VCaP (cell line): ENCODE results near the gene SMG7.

Source experiments
- H3K27ac ChIP-seq: fragments of 450-650 bp; 2 replicates; pipeline ENCODE4 v1.5.1; 2017
- TF ChIP-seq, protein P1 (sequence below): fragments of 450-650 bp; conservative IDR thresholded peaks from 2 replicates; pipeline ENCODE4 v1.5.1; 2017; ENCODE audit warnings: mild to moderate bottlenecking, moderate library complexity

SMG7 gene

DNA sequence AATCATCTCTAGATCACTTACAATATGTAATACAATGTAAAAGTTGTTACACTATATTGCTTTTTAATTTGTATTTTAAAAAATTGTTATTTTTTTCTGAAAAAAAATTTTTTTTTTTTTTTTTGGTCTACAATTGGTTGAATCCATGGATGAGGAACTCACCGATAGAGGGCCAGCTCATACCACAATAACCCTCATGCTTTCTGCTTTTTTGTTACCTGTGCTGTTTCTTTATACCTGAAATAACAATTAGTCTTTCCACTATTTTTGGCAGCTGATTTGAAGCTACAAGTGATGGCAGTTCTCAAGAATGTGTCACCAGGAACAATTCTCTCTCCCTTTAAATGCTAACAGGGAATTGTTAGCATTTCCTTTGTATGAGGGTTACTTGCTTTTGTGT, 12.0 kb downstream of the SMG7 start:
- TF ChIP-seq, protein P1, sequence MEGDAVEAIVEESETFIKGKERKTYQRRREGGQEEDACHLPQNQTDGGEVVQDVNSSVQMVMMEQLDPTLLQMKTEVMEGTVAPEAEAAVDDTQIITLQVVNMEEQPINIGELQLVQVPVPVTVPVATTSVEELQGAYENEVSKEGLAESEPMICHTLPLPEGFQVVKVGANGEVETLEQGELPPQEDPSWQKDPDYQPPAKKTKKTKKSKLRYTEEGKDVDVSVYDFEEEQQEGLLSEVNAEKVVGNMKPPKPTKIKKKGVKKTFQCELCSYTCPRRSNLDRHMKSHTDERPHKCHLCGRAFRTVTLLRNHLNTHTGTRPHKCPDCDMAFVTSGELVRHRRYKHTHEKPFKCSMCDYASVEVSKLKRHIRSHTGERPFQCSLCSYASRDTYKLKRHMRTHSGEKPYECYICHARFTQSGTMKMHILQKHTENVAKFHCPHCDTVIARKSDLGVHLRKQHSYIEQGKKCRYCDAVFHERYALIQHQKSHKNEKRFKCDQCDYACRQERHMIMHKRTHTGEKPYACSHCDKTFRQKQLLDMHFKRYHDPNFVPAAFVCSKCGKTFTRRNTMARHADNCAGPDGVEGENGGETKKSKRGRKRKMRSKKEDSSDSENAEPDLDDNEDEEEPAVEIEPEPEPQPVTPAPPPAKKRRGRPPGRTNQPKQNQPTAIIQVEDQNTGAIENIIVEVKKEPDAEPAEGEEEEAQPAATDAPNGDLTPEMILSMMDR = no peak
- no peak overlapping the region for H3K27ac ChIP-seq

DNA sequence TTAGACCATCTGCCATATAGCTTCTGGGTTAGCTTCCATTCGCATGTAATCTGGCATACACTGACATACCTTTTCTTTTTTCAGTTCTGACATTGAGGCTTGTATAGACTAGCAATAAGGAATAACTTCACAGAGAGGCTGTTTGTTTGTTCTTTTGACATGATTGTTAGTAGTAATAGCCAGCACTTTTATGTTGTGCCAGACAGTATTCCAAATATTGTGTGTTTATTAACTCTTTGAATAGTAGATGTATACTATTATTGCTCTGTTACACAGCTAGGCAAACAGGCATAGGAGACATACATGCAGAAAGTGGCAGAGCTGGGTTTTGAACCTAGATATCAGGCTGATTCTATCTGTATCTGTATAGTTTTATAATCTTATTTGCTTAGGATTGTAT, 12.6 kb downstream of the SMG7 start:
- TF ChIP-seq, protein P1 = no peak

DNA sequence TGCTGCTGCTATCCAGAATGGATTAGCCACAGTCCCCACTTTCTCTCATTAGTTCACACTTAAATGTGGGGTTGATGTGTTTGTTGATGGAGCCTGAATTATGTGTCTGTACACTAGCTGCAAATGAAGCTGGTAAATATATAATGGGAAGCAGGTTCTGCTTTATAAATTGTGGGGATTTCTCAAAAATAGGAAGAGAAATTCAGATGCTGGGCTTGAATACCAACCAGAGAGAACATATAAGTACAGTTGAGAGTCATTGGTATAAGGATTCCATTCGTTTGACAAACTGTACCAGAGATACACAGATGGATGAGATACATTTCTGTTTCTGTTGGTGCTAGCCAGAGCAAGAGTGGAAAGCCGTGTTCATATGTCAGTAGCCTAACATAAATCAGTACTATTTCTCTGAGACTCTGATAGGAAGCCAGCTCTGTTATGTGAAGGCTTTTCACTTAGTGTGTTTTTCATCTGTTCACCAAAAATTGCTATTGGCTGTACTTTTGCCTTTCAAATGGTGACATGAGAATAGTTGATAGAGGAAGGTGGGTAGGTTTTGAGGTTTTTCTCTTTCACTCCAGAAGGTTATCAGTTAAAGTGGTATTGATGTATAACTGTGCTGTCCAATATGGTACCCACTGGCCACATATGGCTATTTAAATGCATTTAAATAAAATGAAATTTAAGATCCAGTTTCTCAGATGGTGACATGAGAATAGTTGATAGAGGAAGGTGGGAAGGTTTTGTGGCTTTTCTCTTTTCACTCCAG, 15.6 kb downstream of the SMG7 start:
- no peak overlapping the region for H3K27ac ChIP-seq
- TF ChIP-seq, protein P1 = no peak

More for the DNA sequence above, 12.6 kb downstream of the SMG7 start:
- H3K27ac ChIP-seq = no peak overlapping the region

DNA sequence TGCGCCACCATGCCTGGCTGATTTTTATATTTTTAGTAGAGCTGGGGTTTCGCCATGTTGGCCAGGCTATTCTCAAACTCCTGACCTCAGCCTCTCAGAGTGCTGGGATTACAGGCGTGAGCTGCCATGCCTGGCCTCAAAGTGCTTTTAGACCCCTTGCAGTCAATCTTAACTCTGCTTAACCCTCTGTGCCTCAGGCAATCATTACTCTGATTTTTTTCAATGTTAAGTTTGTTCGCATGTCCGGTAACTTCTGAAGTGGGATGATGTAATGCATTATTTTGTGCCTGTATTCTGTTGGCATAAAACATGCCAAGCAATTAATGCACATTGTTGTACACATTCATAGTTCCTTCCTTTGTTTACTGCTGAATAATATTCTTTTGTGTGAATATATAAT, 18.6 kb downstream of the SMG7 start:
- TF ChIP-seq, protein P1 = no peak

DNA sequence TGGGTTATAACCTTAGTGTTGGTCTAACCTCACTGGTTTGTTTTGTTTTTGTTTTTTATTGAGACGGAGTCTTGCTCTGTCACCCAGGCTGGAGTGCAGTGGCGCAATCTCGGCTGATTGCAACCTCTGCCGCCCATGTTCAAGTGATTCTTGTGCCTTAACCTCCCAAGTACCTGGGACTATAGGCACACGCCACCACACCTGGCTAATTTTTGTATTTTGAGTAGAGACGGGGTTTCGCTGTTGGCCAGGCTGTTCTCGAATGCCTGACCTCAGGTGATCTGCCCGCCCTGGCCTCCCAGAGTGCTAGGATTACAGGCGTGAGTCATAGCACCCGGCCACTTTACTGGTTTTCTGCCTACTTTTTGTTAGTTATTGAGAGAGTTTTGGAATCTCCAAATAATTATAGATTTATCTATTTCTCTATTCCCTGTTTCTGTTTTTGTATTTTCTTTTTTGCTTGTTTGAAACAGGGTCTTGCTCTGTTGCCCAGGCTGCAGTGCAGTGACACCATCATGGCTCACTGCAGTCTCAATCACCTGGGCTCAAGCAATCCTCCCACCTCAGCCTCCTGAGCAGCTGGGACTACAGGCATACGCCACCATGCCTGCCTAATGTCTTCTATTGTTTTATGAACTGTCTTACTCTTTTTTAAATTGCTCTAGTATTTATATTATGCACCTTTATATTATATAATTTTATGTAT, 21.4 kb downstream of the SMG7 start:
- no peak overlapping the region for H3K27ac ChIP-seq
- TF ChIP-seq, protein P1 = no peak

More for the DNA sequence above, 18.6 kb downstream of the SMG7 start:
- no peak overlapping the region for H3K27ac ChIP-seq

DNA sequence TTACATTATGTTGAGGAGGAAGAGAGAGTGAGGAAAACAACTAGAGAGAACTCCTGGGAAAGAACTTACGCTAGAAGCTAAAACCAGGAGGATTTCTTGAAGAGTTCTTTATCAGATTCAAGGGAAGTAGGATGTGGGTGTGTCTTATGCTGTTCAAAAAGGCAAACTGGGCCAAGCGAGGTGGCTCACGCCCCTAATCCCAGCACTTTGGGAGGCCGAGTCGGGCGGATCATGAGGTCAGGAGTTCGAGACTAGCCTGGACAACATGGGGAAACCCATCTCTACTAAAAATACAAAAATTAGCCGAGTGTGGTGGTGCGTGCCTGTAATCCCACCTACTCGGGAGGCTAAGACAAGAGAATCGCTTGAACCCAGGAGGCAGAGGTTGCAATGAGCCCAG, 23.1 kb downstream of the SMG7 start:
- TF ChIP-seq, protein P1 = no peak
- H3K27ac ChIP-seq = no peak overlapping the region

DNA sequence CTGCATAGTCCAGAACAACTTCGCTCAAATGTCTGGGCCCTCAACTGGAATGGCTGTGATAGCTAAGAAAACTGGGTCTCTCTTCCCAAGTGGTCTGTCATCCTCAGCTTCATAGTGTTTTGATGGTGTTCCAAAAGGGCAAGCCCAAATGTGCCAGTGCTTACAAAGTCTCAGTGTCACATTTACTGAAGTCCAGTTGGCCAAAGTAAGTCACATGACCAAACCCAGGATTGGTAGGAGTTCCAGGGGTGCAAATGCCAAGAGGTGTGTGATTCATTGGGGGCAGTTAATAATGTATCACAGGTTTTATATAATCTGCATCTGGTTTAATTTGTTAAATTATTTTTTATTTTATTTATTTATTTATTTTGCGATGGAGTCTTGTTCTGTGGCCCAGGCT, 24.9 kb downstream of the SMG7 start:
- TF ChIP-seq, protein P1 = no peak

More for the DNA sequence above, 24.9 kb downstream of the SMG7 start:
- no peak overlapping the region for H3K27ac ChIP-seq
